22Rv1 (cell line): ENCODE results near the gene ARMC9.

Experiments
- H3K27ac ChIP-seq: fragments of 450-650 bp; 2 replicates; pipeline ENCODE4 v1.5.1; 2017
- ZFX ChIP-seq: fragments of 450-650 bp; IDR thresholded peaks from 2 replicates; pipeline ENCODE4 v1.6.1; 2017; ENCODE audit warnings: antibody characterized with exemption, borderline replicate concordance
- TF ChIP-seq, protein P1 (sequence below): fragments of 450-650 bp; IDR thresholded peaks from 2 replicates; pipeline ENCODE4 v1.5.1; 2017; ENCODE audit warnings: mild to moderate bottlenecking

The ARMC9 gene

DNA sequence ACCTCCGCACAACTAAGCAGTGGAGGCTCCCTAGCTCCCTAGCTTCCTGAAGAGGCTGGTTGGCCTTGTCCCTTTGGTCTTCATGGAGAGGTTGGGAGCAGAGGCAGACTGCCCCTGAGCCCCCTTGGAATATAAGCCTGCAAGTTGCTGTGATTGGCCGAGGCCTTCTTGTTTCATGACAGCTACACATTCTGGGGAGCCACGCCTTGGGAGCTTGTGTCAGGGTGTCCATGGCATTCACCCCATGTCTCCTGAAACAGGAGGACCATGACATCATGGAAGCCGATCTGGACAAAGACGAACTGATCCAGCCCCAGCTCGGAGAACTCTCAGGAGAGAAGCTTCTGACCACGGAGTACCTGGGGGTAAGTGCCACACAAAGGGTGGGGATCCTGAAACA lies 133.1 kb downstream of the ARMC9 start:
- TF ChIP-seq, protein P1, sequence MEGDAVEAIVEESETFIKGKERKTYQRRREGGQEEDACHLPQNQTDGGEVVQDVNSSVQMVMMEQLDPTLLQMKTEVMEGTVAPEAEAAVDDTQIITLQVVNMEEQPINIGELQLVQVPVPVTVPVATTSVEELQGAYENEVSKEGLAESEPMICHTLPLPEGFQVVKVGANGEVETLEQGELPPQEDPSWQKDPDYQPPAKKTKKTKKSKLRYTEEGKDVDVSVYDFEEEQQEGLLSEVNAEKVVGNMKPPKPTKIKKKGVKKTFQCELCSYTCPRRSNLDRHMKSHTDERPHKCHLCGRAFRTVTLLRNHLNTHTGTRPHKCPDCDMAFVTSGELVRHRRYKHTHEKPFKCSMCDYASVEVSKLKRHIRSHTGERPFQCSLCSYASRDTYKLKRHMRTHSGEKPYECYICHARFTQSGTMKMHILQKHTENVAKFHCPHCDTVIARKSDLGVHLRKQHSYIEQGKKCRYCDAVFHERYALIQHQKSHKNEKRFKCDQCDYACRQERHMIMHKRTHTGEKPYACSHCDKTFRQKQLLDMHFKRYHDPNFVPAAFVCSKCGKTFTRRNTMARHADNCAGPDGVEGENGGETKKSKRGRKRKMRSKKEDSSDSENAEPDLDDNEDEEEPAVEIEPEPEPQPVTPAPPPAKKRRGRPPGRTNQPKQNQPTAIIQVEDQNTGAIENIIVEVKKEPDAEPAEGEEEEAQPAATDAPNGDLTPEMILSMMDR: no peak
- H3K27ac ChIP-seq: no peak overlapping the region

DNA sequence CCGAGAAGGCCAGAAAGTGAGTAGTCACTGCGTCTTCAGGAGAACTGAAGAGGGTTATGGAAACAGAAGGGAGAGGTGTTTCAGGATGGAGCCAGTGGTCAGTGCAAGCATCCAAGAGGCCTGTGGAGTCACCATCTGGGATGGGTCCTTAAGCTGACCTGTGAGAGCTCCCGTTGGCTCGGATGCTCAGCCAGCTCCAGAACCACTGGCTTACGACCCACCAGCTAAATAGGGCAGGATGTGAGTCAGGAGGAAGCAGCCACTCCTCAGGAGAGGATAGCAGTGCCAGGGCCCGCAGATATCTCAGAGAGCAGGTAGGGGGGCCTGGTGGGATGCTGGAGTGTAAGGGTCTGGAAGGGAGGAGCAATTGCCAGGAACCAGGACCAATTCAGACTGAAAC lies 134.0 kb downstream of the ARMC9 start:
- no peak overlapping the region for H3K27ac ChIP-seq
- no peak for TF ChIP-seq ZFX
- TF ChIP-seq, protein P1: no peak

DNA sequence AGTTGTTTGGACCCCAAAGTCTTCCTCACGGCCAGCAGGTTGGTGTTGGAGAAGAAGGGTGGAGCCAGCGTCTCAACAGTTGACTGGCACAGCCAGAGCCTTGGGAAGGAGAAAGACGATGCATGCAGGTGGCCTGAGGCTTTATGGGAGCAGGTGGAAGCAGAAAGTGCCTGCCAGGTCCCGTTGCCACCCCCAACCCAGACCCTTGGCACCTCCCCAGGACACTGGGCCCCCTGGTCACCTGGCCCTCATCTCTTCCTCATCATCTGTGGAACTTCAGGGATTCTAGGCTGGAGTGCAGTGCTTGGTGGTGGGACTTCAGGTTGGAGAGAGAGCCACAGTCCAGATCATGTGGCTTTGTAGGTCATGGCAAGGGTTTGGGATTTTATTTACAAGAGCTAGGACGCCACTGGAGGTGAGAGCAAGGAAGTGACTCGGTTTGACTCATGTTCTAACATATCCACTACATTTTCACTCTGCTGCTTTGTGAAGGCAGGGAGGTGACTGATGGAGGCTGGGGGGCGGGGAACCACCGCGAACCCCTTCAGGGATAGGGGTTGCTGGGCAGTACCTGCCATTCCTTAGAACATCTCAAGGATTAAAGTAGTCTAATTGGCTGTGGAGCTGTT lies 134.6 kb downstream of the ARMC9 start:
- no peak for TF ChIP-seq ZFX
- TF ChIP-seq, protein P1: no peak
- no peak overlapping the region for H3K27ac ChIP-seq

DNA sequence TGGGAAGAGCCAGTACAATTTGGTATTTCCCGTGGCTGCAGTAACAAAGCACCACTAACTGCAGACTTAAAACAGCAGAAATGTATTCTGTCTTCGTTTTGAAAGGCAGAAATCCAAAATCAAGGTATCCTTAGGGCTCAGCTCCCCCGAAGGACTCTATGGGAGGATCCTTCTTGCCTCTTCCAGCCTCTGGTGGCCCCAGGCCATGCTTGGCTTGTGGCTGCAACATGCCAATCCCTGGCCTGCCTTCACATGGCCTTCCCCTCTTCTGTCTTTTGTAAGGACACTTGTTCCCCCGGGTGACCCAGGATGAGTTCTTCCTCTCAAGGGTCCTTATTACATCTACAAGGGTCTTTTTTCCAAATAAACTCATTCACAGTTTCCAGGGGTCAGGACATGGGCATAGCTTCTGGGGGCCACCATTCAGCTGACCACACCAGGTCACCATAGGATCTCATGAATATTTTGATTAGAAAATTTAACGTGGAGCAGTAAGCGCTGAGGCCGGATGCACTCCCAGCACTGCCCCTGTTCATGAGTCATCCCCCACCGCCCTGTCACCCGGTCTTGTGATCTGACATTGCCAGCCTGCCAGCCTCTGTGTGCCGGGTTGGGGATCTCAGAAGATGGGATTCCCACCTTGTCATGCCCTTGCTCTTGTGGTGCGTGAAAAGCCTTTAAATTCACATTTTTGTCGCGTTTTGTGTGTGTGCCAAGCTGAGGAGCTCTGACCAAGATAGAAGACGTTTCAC lies 135.9 kb downstream of the ARMC9 start:
- no peak overlapping the region for H3K27ac ChIP-seq
- TF ChIP-seq ZFX: no peak
- TF ChIP-seq, protein P1: no peak

DNA sequence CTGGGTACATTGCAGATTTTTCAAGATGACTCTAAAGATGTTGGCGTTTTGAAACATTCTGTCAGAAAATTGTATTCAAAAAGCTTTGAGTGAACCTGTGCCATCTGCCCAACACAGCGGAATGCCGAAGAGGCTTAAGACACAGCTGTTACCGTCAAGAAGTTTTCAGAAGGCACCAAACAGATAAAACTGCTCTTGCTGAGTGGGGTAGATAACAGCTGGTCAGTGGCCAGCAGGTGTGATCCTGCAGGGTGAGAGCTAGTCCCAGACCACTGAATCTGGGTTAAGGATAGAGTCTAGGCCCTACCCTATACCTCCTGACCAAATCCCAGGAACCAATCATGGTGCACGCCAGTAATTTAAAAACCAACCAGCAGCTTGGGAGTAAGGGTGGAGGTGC lies 136.6 kb downstream of the ARMC9 start:
- no peak for TF ChIP-seq ZFX
- TF ChIP-seq, protein P1: no peak
- no peak overlapping the region for H3K27ac ChIP-seq

DNA sequence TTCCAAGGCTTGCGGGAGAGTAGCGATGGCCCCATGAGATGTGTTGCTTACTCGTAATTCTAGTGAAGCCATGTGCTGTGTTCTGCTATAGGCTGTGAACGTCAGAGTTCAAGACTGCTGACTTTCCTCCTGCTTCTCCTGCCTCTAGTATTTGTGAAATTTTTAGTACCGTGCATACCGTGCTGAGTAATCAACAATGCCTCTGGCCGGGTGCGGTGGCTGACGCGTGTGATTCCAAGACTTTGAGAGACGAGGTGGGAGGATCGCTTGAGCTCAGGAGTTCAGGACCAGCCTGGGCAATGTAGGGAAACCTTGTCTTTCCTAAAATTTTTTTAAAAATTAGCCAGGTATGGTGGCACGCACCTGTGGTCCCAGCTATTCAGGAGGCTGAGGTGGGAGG lies 137.2 kb downstream of the ARMC9 start:
- no peak overlapping the region for H3K27ac ChIP-seq
- no peak for TF ChIP-seq ZFX
- TF ChIP-seq, protein P1: no peak

DNA sequence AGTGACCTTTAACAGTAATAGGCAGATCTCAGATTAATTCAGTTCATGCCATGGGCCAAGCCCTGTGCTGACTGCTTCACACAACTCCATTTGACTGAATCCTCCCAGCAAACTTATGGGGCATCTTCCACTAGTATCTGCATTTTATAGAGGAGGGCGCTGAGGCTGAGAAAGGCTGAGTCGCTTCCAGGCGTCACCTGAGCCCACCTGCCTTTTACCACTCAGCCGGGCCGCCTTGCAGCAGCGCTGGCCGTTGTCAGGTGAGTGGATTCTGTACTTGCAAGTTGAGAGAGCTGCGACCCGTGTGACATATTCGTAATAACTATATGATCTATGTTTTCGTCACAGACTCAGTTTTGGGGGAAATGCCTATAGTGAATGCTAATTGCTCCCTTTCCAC lies 137.8 kb downstream of the ARMC9 start:
- TF ChIP-seq, protein P1: no peak
- no peak for TF ChIP-seq ZFX
- H3K27ac ChIP-seq: no peak overlapping the region
